Breast epithelium (tissue), 3 donors: ENCODE measurements around the gene EPO.

ENCODE experiments used
- POLR2A ChIP-seq: fragments of 450-650 bp; IDR thresholded peaks from one replicate; pipeline ENCODE4 v1.6.1; 2016; ENCODE audit warnings: antibody characterized with exemption, mild to moderate bottlenecking, moderate library complexity
- POLR2AphosphoS5 ChIP-seq, 3 donors: sonication (generic); formaldehyde crosslinking; IDR thresholded peaks; one replicate each; pipeline ENCODE4 v1.6.1; 2017; ENCODE audit warnings: antibody characterized with exemption in 3 of 3

DNA sequence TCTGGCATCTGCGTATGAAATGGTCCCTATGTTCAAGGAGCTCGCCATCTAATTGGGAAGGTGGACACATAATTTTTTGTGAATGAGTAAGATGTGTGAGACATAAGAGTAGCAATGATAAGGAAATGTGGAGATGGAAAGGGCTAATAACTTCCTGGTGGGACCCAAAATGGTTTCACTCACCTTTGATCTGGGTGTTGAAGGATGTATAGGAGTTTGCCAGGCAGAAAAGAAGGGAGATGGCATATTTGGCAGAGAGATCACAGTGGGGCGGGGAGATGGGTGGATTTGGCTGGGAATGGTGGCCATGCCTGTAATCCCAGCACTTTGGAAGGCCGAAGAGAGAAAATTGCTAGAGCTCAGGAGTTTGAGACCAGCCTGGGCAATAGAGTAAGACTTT is 9.8 kb upstream of the EPO start:
- TF ChIP-seq POLR2A (no peak), POLR2AphosphoS5 (IDR thresholded peaks at IDR 0.05) (no peak)
